ENCODE results near the gene RAB3IL1.

RAB3IL1 gene

GRCh38 chr11:61918938-61919704 is 1.8 kb upstream of the RAB3IL1 start:
- no peak for DNase-seq (ENCODE audit: low read depth)

- DNase-seq (ENCODE audit: low read depth) = no peak
These were observed 1.0 kb upstream of the RAB3IL1 start for GRCh38 chr11:61918251-61918937.

GRCh38 chr11:61916737-61917333 is 531 bp downstream of the RAB3IL1 start:
- no peak for DNase-seq (ENCODE audit: low read depth)

DNA sequence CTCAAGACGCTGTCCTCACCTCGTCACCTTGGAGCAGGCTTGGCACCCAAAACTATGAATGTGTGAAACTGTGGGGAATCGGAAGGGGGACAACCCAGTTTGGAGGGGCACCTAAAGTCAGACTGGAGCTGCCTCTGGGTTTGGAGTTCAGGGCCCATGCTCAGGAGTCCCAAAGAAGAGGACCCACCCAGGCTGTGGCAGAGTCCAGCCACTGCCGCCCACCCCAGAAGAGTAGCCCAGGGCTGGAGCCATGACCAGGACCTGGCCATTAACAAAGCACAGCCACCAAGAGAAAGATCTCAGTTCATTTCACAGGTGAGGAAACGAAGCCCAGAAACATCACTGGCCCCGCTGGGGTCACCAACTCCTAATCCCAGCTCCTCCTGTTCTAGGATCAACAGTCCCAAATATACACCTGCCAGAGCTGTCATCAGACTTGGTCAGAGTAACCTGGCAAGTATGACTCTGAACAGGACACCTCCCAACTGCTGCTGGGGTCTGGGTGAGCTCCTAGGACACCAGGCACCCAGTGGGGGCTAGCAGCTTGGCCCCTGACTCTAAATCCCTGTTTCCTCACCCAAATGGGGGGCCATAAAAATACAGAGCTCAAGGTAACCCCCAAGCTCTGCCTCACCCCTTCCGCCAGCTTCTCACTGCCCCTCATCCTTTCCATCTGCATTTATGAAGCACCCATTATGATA is 2.7 kb downstream of the RAB3IL1 start:
- no peak for DNase-seq (ENCODE audit: low read depth)

- no peak for DNase-seq (ENCODE audit: low read depth)
These were observed 3.5 kb downstream of the RAB3IL1 start for GRCh38 chr11:61913699-61914395.

- DNase-seq (ENCODE audit: low read depth) = no peak
These were observed 4.2 kb downstream of the RAB3IL1 start for GRCh38 chr11:61912991-61913698.

DNA sequence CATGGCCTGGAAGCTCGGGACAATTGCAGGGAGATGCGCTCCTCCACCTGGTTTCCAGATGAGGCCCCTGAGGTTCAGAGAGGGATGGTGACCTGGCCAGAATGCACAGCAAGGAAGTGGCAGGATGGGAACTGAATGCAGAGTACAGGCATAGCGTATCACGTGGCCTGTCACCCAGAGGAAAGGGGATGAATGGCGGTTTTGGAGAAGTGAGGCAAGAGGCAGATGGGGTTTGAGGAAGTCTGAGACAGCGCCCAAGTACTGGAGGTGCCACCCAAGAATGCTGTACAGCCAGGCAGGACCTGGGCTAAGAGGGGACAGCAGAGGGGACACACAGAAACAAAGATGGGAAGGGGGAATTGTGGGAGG is 4.9 kb downstream of the RAB3IL1 start:
- no peak for DNase-seq (ENCODE audit: low read depth)

GRCh38 chr11:61911701-61912529 is 5.5 kb downstream of the RAB3IL1 start:
- no peak for DNase-seq (ENCODE audit: low read depth)

DNA sequence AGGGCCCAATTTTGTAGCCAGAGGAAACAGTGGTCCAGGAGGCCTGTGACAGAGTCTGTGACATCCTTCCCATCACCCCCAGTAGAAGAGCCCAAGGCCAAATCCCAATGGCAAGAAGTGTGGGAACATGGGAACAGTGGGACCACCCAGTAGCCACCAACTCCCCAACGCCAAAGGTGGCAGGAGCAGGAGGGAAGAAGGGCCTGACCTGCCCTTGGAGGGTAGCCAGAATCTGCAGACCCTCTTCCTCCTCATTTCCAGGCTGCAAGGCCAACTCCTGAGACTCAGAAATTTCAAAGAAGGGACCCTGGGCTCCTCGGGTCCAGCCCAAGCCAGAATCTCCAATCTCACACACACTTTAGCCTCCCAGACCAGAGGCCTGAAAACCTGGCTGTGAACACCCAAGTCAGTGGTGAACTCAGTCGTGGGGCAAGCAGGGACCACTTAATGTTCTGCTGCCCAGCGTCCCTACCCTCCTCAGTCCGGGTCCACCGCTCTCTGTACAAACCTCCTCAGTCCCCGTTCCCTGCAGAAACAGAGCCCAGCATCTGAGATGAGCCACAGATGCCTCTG is 6.2 kb downstream of the RAB3IL1 start:
- no peak for DNase-seq (ENCODE audit: low read depth)

GRCh38 chr11:61910187-61911127 is 6.9 kb downstream of the RAB3IL1 start:
- no peak for DNase-seq (ENCODE audit: low read depth)

- DNase-seq (ENCODE audit: low read depth) = no peak
These were observed 8.5 kb downstream of the RAB3IL1 start for GRCh38 chr11:61908730-61909316.

GRCh38 chr11:61907871-61908729 is 9.3 kb downstream of the RAB3IL1 start:
- no peak for DNase-seq (ENCODE audit: low read depth)

DNA sequence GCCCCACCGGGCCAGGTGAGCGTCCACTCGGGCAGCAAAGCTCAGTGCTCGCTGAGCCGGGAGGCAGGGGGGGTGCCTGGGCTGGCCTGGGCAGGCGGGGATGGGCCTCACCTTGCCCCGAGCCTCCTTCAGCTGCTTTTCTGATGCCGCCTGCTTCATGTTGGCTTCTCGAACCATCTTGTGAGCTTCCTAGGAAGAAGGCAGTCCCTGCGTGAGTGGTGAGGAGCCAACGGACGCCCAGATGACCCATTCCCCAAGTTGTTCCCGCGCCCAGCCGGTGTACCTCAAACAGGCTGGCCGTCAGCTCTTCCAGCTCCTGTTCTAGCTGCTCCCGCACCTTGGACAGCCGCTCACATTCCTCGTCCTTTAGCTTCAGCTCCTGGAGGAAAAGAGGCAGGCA is 10.1 kb downstream of the RAB3IL1 start:
- no peak for DNase-seq (ENCODE audit: low read depth)

DNA sequence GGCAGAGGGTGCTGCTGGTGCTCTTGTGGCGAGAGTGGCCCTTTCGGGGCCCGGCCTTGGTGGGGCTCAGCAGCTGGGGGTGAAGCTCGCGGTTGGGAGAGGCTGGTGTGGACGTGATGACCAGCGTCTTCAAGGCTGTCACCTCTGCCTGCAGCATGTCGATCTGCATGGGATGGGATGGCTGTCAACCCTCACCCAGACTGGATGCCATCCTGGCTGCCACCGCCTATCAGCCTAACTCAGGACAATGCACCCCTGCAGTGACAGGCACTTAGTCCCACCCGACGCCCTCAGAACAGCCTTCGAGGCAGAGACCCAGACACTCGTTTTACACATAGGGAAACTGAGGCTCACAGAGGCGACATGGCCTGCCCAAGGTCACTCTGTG is 10.8 kb downstream of the RAB3IL1 start:
- no peak for DNase-seq (ENCODE audit: low read depth)

DNA sequence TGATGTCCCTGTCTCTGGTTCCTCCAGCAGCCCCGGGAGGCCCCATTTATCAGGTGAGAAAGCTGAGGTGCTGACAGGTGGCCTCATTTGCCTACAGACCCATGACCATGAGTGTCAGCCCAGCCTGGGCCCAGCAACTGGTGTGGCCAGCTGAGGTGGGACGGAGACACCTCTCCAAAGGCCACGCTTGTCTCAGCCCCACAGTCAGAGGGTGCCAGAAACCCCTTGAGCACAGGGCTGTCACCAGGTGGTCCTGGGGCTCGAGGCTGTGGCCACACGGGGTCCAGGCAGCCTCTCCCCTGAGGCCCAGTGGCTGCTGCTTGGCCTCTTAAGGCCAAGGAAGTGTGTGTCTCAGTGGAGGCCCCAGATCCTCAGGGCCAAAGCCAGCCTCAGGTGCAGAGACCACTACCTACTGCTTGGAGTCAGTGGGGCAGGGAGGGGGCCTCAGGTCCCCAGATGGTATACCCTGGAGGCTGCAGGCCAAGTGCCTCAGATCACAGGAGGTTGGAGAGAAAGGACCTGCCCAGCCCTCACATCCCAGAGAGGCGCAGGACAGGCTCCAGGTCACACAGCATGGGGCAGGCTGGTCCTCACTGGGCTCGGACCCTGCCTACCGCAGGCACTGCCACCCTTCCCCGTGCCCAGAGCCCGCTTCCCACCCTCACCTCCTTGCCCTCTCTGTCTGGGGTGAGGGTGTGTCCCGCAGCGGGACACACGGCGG is 11.4 kb downstream of the RAB3IL1 start:
- DNase-seq (ENCODE audit: low read depth) = no peak

DNA sequence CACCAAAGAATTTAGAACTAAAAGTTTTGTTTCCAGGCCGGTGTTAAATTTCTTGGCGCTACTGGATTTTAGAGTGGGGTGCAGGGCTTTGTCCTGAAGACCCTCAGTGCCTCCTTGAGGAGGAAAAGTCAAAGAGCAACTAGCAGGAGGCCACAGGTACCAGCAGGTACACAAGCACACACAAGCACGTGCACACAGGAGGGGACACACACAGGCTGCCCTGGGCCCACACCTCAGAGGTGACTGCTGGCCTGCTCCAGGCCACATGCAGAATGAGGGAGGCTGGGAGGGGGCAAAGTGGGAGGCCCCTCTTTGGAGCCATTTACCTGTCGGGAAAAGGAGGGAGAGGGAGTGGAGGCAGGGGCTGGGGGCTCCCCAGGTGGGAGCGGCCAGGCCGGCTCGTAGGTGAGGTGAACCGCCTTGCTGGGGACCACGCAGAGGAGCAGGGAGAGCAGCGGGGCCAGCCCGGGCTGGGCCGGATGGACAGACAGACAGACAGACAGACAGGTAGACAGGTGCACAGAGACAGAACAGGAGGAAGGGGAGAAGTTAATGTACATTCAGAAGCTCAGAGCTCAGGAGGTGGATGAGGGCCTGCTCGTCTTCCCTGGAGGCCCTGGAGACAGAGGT is 12.2 kb downstream of the RAB3IL1 start:
- DNase-seq (ENCODE audit: low read depth) = no peak
